NAMALWA (cell line): ENCODE data around the gene HSPB8.

Experiments used
- DNase-seq: peaks from one replicate; pipeline ENCODE4 v3.0.0-alpha.2; 2015; ENCODE audit warnings: low spot score

Gene HSPB8

GRCh38 chr12:119171291-119171690 lies 7.4 kb upstream of the HSPB8 start:
- DNase-seq: no peak

- DNase-seq: no peak
Observed at GRCh38 chr12:119171691-119172425, 6.9 kb upstream of the HSPB8 start.

GRCh38 chr12:119175081-119175480 lies 3.6 kb upstream of the HSPB8 start:
- no peak for DNase-seq

- DNase-seq: no peak
Observed at GRCh38 chr12:119176267-119177055, 2.3 kb upstream of the HSPB8 start.

- DNase-seq: no peak
Observed at GRCh38 chr12:119177056-119177325, 1.7 kb upstream of the HSPB8 start.

GRCh38 chr12:119177724-119178380 lies 879 bp upstream of the HSPB8 start:
- DNase-seq: no peak

GRCh38 chr12:119179335-119180021 lies 747 bp downstream of the HSPB8 start:
- DNase-seq: no peak

GRCh38 chr12:119180380-119181040 lies 1.8 kb downstream of the HSPB8 start:
- DNase-seq: no peak

- no peak for DNase-seq
Observed at GRCh38 chr12:119181202-119181601, 2.5 kb downstream of the HSPB8 start.

- no peak for DNase-seq
Observed at GRCh38 chr12:119181944-119182343, 3.2 kb downstream of the HSPB8 start.

- no peak for DNase-seq
Observed at GRCh38 chr12:119182701-119183493, 4.2 kb downstream of the HSPB8 start.

- no peak for DNase-seq
Observed at GRCh38 chr12:119183942-119184695, 5.4 kb downstream of the HSPB8 start.

- DNase-seq: no peak
Observed at GRCh38 chr12:119195256-119195655, 16.5 kb downstream of the HSPB8 start.

- no peak for DNase-seq
Observed at GRCh38 chr12:119198440-119198839, 19.7 kb downstream of the HSPB8 start.

- no peak for DNase-seq
Observed at GRCh38 chr12:119200601-119201000, 21.9 kb downstream of the HSPB8 start.

- no peak for DNase-seq
Observed at GRCh38 chr12:119201789-119202543, 23.2 kb downstream of the HSPB8 start.

- DNase-seq: no peak
Observed at GRCh38 chr12:119202544-119202943, 23.8 kb downstream of the HSPB8 start.

- DNase-seq: no peak
Observed at GRCh38 chr12:119204131-119204530, 25.4 kb downstream of the HSPB8 start.

GRCh38 chr12:119204671-119205285 lies 26.0 kb downstream of the HSPB8 start:
- no peak for DNase-seq
